K562 (cell line): ENCODE data around the gene RDH14. TPM values are rescaled to one million over a fixed set of nuclear protein-coding genes. Genes with fewer than 3 reads are reported as not detected.

Experiments
- BCLAF1 ChIP-seq, 2 experiments: fragments of 450-650 bp in 1 of 2; IDR thresholded peaks; 2 replicates each; pipeline ENCODE4 v1.6.1; 2011 to 2017; ENCODE audit warnings: low read depth in 2 of 2, antibody characterized with exemption in 1 of 2, borderline replicate concordance in 1 of 2, low read length in 1 of 2, mild to moderate bottlenecking in 1 of 2, mixed read lengths in 1 of 2; ENCODE audit not compliant: control insufficient read depth in 1 of 2
- CBX1 ChIP-seq: sonication (generic); IDR thresholded peaks from 2 replicates; pipeline ENCODE4 v1.6.1; 2016; ENCODE audit warnings: antibody characterized with exemption, low read depth, mild to moderate bottlenecking
- HDAC6 ChIP-seq: IDR thresholded peaks from 2 replicates; pipeline ENCODE4 v1.6.1; 2012; ENCODE audit warnings: low read depth, mild to moderate bottlenecking, control low read depth, inconsistent platforms, low read length, moderate library complexity
- HMGXB4 ChIP-seq: sonication (generic); formaldehyde crosslinking; IDR thresholded peaks from 2 replicates; pipeline ENCODE4 v1.8.1; 2023; ENCODE audit warnings: mild to moderate bottlenecking, missing genetic modification reagents
- NEUROD1 ChIP-seq: fragments of 150-350 bp; IDR thresholded peaks from 2 replicates; pipeline ENCODE4 v1.6.1; 2014; ENCODE audit warnings: borderline replicate concordance, low read length, low read depth; ENCODE audit not compliant: partially characterized antibody
- RBBP5 ChIP-seq: fragments of 200-600 bp; sonication (generic); IDR thresholded peaks from 2 replicates; pipeline ENCODE4 v1.6.1; 2012; ENCODE audit warnings: borderline replicate concordance, mild to moderate bottlenecking, low read length, control low read depth, inconsistent platforms; ENCODE audit not compliant: insufficient read depth, poor library complexity, severe bottlenecking
- RBFOX2 ChIP-seq: fragments of 200-400 bp; formaldehyde crosslinking; IDR thresholded peaks from 2 replicates; pipeline ENCODE4 v1.6.1; 2017; ENCODE audit warnings: low read depth, mild to moderate bottlenecking, low read length, moderate library complexity
- RFX1 ChIP-seq: fragments of 450-650 bp; IDR thresholded peaks from 2 replicates; pipeline ENCODE4 v1.6.1; 2016; ENCODE audit warnings: mild to moderate bottlenecking, moderate library complexity
- RHOXF2B ChIP-seq: fragments of 250-450 bp; sonication (Bioruptor Pico); conservative IDR thresholded peaks from 2 replicates; pipeline ENCODE4 v1.5.1; 2021
- SRSF3 ChIP-seq: fragments of 200-400 bp; formaldehyde crosslinking; IDR thresholded peaks from 2 replicates; pipeline ENCODE4 v1.6.1; 2016; ENCODE audit warnings: mild to moderate bottlenecking, low read length, moderate library complexity; ENCODE audit not compliant: insufficient read depth
- TAF1 ChIP-seq: IDR thresholded peaks from 2 replicates; pipeline ENCODE4 v1.6.1; 2011; ENCODE audit warnings: mild to moderate bottlenecking, low read length, moderate library complexity; ENCODE audit not compliant: insufficient read depth, control insufficient read depth, severe bottlenecking; ENCODE audit errors: extremely low read depth
- USF1 ChIP-seq: sonication (generic); formaldehyde crosslinking; IDR thresholded peaks from 2 replicates; pipeline ENCODE4 v1.9.0; 2022; ENCODE audit warnings: mild to moderate bottlenecking, missing genetic modification reagents
- ZNF140 ChIP-seq: fragments of 250-450 bp; sonication (Bioruptor Pico); IDR thresholded peaks from 2 replicates; pipeline ENCODE4 v1.8.0; 2021; ENCODE audit warnings: moderate library complexity, mild to moderate bottlenecking, inconsistent platforms
- ZNF253 ChIP-seq: fragments of 250-450 bp; sonication (Bioruptor Pico); conservative IDR thresholded peaks from 2 replicates; pipeline ENCODE4 v1.6.1; 2021; ENCODE audit warnings: mild to moderate bottlenecking
- ZNF398 ChIP-seq: fragments of 250-450 bp; sonication (Bioruptor Pico); IDR thresholded peaks from 2 replicates; pipeline ENCODE4 v1.8.0; 2021; ENCODE audit warnings: moderate library complexity, mild to moderate bottlenecking, inconsistent platforms
- ZNF695 ChIP-seq: fragments of 450-650 bp; formaldehyde crosslinking; IDR thresholded peaks from 2 replicates; pipeline ENCODE4 v1.4.0; 2020; ENCODE audit warnings: mild to moderate bottlenecking, moderate library complexity
- polyA plus RNA-seq, 8 experiments: library from polyadenylated mRNA; depleted of rRNA in 4 of 8; stranded (reverse) in 5 of 8; unstranded in 3 of 8; fragments of >200 nt; fragmentation: Nextera tagmentation in 2 of 8; fragmentation: Illumina TruSeq in 1 of 8; extraction: Ambion mirVana in 2 of 8; extraction: Trizol in 1 of 8; gene quantifications; 2 replicates each; pipeline versions ENCODE4 v1.2.1 to v1.2.3, GENCODE V29; 2011 to 2014; ENCODE audit warnings: inconsistent platforms in 1 of 8, missing spikeins in 1 of 8
- total RNA-seq, 7 experiments: library from RNA; depleted of rRNA in 6 of 7; stranded (reverse); fragments of >200 nt in 6 of 7; fragmentation: Illumina TruSeq in 2 of 7; extraction: Trizol in 2 of 7; gene quantifications; 2 replicates each; pipeline versions ENCODE4 v1.2.1 to v1.2.3, GENCODE V29; 2011 to 2021; ENCODE audit warnings: low replicate concordance in 1 of 7
- TF ChIP-seq, protein P1 (sequence below): fragments of 250-450 bp; sonication (Bioruptor Pico); IDR thresholded peaks from 2 replicates; pipeline ENCODE4 v1.8.0; 2022; ENCODE audit warnings: inconsistent platforms

Gene RDH14
- total and polyA plus RNA-seq, 9 of the 15 experiments (the other 6 are each of a cell fraction or from before 2014, with no cell fraction given), result 6.7 to 26.2 (median 20.9) TPM

DNA sequence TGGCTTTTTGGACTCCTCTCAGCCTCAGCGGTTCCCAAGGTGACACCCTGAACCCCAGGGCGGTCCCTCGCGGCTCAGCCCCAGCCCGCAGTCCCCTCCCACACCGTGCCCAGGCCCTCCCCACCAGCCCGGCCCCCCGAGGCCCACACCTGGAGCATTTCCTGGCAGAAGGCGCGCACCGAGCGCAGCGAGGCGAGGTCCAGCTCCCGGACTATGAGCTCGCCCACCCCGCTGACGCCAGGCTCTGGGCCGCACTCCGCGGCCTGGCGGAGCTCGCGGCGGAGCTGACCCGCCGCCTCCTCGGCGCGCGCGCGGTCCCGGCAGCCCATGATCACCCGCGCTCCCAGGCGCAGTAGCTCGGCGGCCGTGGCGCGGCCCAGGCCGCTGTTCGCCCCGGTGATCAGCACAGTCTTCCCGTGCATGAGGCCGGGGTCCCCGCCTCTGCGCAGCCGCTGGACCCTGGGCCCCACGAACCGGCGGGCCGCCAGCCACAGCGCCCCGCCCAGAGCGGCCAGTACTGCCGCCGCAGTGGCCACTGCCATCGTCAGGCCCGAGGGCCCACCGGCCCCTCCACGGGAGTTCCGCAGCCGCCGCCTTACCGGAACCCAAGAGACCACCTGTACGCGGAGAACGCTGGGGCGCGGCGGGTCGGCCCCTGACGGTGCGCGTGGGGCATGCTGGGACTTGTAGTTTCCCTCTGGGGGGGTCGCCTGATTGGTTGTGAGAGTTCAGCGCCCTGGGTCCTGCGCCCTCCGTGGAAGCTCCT lies at the start of gene RDH14 (continued):
- TF ChIP-seq, protein P1, sequence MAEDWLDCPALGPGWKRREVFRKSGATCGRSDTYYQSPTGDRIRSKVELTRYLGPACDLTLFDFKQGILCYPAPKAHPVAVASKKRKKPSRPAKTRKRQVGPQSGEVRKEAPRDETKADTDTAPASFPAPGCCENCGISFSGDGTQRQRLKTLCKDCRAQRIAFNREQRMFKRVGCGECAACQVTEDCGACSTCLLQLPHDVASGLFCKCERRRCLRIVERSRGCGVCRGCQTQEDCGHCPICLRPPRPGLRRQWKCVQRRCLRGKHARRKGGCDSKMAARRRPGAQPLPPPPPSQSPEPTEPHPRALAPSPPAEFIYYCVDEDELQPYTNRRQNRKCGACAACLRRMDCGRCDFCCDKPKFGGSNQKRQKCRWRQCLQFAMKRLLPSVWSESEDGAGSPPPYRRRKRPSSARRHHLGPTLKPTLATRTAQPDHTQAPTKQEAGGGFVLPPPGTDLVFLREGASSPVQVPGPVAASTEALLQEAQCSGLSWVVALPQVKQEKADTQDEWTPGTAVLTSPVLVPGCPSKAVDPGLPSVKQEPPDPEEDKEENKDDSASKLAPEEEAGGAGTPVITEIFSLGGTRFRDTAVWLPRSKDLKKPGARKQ (CRISPR knock-in tag), result no peak
- TF ChIP-seq RBBP5 (peak; percentile 80), HDAC6 (no peak), TAF1 (peak; percentile 22), ZNF398 (CRISPR knock-in tag) (no peak), ZNF253 (CRISPR knock-in tag) (no peak), BCLAF1 (IDR thresholded peaks at IDR 0.05; ENCODE audit: borderline replicate concordance in 1 of 2, control insufficient read depth in 1 of 2, low read depth in 2 of 2, low read length in 1 of 2) (no peak), ZNF140 (CRISPR knock-in tag) (no peak), USF1 (CRISPR knock-in tag) (no peak; the same call in 1 of the 2 replicates), SRSF3 (no peak), CBX1 (no peak; the same call in 1 of the 2 replicates), RBFOX2 (peak; percentile 85), HMGXB4 (CRISPR knock-in tag) (peak; percentile 86; the same call in 1 of the 2 replicates), RFX1 (peak; percentile 77), RHOXF2B (CRISPR knock-in tag) (no peak), NEUROD1 (no peak), ZNF695 (CRISPR knock-in tag) (no peak)
